Mononuclear cell (primary cell): Measurements from ENCODE around the gene ADGRA1. TPM values are rescaled to one million over a fixed set of nuclear protein-coding genes. Genes with fewer than 3 reads are reported as not detected.

Source experiments
- H3K27me3 ChIP-seq: 2 replicates; pipeline ENCODE4 v1.6.0; 2011; ENCODE audit warnings: low read length, control low read depth; ENCODE audit not compliant: insufficient read depth
- H3K4me1 ChIP-seq: 2 replicates; pipeline ENCODE4 v1.5.1; 2011; ENCODE audit warnings: mild to moderate bottlenecking, low read length, control low read depth; ENCODE audit not compliant: insufficient read depth
- H3K4me3 ChIP-seq: 2 replicates; pipeline ENCODE4 v1.5.1; 2011; ENCODE audit warnings: mild to moderate bottlenecking, low read length, moderate library complexity
- H3K9me3 ChIP-seq: 2 replicates; pipeline ENCODE4 v1.5.1; 2011; ENCODE audit warnings: low read depth, mild to moderate bottlenecking, control low read depth, low read length
- total RNA-seq: library from RNA; depleted of rRNA; stranded (reverse); fragments of >200 nt; gene quantifications from one replicate; pipeline ENCODE4 v1.2.3, GENCODE V29; 2012

Gene ADGRA1
- total RNA-seq, 1 donor: not detected

DNA sequence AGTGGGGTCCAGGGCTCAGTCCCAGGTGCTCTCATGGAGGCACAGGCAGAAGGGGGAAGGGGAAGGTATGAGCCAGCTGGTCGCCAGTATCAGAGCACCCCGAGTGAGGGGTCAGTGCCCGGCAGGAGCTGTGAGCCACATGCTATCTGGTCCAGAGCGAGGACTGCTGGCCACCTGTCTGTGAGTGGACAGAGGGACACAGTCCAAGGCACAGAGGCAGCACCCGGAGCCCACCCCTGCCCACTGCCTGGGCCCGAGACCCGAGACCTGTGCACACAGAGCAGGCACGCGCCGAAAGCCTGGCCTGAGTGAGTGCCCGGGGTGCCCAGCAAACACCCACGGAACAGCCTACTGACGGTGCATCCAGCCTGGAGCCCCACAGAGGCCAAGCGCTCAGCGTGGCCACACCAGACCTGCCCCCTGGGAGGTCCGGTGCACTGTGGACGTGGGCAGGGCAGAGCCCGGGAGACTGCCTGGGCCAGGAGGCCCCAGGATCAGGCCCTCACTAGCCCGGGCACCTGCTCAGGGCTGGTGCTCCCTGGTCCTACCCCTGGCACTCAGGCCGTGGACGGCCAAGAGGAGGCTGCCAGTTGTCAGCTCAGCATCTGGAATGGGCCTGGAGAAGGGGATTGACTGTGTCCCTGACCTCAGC, 29.4 kb downstream of the ADGRA1 start:
- H3K4me3 ChIP-seq: no peak overlapping the region
- no peaks in the 10 kb centered on the region for H3K27me3 ChIP-seq
- H3K4me1 ChIP-seq: no peaks in the 10 kb centered on the region
- H3K9me3 ChIP-seq: no peaks in the 10 kb centered on the region

GRCh38 chr10:133117688-133118071, 30.0 kb downstream of the ADGRA1 start:
- H3K4me3 ChIP-seq: no peak overlapping the region
- no peaks in the 10 kb centered on the region for H3K27me3 ChIP-seq
- H3K4me1 ChIP-seq: no peaks in the 10 kb centered on the region
- no peaks in the 10 kb centered on the region for H3K9me3 ChIP-seq

DNA sequence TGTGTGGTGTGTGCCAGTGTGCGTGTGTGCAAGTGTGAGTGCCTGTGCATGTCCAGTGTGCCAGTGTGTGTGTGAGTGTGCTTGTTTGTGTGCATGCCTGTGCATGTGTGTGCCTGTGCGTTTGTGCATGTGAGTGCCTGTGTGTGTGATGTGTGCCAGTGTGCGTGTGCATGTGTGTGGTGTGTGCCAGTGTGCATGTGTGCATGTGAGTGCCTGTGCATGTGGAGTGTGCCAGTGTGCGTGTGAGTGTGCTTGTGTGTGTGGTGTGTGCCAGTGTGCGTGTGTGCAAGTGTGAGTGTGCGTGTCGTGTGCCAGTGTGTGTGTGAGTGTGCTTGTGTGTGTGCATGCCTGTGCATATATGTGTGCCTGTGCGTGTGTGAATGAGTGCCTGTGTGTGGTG, 33.8 kb downstream of the ADGRA1 start:
- no peaks in the 10 kb centered on the region for H3K27me3 ChIP-seq
- H3K4me1 ChIP-seq: no peaks in the 10 kb centered on the region
- no peak overlapping the region for H3K4me3 ChIP-seq
- H3K9me3 ChIP-seq: no peaks in the 10 kb centered on the region

GRCh38 chr10:133122171-133122935, 34.6 kb downstream of the ADGRA1 start:
- Histone ChIP-seq H3K27me3 (no peaks in the 10 kb centered on the region), H3K4me3 (no peak overlapping the region), H3K9me3 (no peaks in the 10 kb centered on the region), H3K4me1 (no peaks in the 10 kb centered on the region)

- Histone ChIP-seq H3K4me1 (no peaks in the 10 kb centered on the region), H3K9me3 (no peaks in the 10 kb centered on the region), H3K4me3 (no peak overlapping the region), H3K27me3 (no peaks in the 10 kb centered on the region)
These were observed 35.5 kb downstream of the ADGRA1 start for GRCh38 chr10:133123050-133123745.

DNA sequence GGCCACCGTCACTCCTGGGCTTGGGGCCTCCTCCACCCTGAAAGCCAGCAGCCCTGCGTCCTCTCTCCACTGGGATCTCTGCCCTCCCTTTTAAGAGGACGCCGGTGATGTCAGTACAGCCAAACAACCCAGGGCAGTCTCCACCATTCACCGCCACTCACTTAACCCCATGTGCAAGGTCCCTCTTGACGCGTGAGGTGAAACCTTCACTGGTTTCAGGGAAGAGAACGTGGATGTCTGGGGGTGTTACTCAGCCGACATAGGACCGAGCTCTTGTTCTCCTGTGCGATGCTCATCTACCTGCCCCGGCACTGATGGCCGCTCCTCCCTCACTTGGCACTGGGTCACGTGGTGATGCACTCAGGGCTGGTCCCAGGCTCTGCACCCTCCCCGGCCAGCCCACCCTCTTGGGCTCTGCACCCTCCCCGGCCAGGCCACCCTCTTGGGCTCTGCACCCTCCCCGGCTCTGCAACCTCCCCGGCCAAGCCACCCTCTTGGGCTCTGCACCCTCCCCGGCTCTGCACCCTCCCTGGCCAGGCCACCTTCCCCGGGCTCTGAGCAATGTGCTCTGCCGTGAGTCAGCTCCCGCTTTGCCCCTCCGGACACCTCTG, 36.1 kb downstream of the ADGRA1 start:
- Histone ChIP-seq H3K4me3 (no peak overlapping the region), H3K9me3 (no peaks in the 10 kb centered on the region), H3K4me1 (no peaks in the 10 kb centered on the region), H3K27me3 (no peaks in the 10 kb centered on the region)

DNA sequence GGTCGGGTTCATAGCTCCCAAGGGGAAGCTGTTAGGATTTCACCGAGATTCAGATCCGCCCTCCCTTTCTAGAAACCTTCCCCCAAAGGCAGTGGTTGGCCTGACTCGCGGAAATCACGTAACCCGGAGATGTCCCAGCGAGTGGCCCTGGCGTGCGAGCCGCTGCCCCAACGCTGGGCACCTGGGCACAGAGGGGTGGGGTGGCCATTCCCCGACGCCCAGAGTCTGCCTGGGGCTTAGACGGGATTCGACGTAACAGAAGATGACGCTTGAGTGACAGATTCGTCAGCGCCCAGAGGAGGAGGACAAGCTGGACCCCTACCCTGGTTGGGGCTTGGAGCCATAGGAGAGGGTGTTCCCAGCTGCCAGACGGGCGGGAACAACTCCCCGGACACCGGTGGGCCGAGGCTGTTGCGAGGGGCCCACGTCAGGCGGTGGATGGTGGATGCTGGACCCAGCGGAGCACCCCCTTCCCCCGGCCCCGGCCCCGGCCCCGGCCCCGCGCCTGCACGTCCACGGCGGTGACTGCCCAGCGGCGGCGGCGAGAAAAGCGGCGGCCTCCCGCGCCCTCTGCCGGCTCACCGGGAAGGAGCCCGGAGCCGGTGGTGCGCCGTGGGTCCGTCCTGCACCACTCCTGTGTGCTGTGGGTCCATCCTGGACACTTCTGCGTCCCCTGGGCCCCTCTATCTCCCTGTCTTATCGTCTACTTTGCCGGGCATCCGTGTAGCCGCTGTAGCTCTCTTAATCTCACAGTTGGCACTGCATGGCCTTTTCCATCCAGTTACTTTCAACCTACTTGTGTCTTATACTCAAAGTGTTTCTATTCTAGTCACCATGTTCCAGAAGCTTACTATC, 36.9 kb downstream of the ADGRA1 start:
- Histone ChIP-seq H3K9me3 (no peaks in the 10 kb centered on the region), H3K4me3 (no peak overlapping the region), H3K27me3 (no peaks in the 10 kb centered on the region), H3K4me1 (no peaks in the 10 kb centered on the region)

GRCh38 chr10:133125901-133126300, 38.2 kb downstream of the ADGRA1 start:
- H3K9me3 ChIP-seq: no peaks in the 10 kb centered on the region
- H3K27me3 ChIP-seq: no peaks in the 10 kb centered on the region
- H3K4me3 ChIP-seq: no peak overlapping the region
- H3K4me1 ChIP-seq: no peaks in the 10 kb centered on the region

DNA sequence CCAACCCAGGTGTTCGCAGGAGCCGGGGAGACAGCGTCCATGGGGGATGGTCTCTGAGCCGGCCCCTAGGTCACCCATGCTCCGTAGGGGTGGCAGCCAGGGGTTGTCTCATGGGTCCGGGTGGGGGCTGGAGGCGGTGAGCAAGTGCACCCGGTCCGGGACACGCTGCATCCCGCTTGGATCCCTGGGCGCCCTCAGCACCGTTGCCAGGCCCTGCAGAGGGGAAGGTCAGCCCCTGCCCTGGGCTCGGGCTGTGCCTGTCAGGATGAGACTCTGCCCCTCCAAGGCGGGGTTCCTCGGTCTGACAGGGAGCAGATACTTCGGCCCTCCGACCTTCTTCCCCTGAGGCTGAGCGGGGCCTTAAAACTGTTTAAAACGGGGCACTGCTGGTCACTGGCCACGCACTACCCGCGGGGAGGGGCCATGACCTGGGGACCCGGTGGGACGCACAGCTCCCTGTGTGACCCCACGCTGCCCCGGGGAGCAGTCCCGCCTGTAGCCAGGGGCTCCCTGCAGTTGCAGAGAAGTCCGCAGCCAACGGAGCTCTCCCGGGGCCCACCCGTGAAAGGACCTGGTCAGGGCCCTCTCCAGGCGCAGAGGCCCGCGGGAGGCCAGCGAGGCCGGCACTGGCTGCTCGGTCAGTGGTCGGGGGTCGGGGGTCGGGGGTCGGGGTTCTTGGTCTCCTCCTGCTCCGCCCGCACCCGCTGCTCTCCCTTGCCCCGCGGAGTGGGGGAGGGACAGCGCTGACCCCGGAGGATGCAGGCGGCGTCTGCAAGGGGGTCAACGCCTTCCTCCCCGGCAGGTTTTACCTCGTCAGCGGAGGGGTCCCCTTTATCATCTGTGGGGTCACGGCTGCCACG, 38.9 kb downstream of the ADGRA1 start:
- Histone ChIP-seq H3K4me1 (no peaks in the 10 kb centered on the region), H3K27me3 (no peaks in the 10 kb centered on the region), H3K4me3 (no peak overlapping the region), H3K9me3 (no peaks in the 10 kb centered on the region)

DNA sequence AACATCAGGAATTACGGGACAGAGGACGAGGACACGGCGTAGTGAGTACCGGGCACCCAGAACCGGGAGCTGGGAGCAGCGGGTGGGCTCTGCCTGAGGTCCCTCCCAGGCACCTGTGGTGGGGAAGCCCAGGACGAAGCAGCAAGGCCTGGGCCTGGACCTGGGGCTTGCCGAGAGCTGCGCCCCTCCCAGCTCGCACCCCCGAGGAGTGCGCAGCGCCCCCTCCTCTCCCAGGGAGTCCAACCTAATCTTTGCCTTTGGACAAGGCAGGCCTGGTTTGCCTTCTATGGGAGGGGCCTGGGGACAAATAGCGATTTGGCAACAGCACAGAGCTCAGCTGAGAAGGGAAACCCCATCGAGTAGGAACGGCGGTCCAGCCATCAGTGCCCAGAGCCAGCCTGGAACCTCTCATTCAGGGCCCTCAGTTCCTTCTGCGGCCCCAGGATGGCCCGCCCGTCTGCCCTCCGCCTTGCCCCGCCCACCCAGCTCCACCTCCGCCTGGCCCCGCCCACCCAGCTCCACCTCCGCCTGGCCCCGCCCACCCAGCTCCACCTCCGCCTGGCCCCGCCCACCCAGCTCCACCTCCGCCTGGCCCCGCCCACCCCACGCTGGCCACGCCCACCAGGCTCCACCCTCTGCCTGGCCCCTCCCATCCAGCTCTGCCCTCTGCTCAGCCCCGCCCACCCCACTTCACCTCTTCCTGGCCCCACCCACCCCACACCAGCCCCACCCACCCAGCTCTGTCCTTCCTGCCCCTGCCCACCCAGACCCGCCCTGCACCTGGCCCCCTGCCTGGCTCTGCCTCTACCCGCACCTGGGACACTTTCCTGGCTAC, 39.8 kb downstream of the ADGRA1 start:
- Histone ChIP-seq H3K9me3 (no peaks in the 10 kb centered on the region), H3K27me3 (no peaks in the 10 kb centered on the region), H3K4me1 (no peaks in the 10 kb centered on the region), H3K4me3 (no peak overlapping the region)

DNA sequence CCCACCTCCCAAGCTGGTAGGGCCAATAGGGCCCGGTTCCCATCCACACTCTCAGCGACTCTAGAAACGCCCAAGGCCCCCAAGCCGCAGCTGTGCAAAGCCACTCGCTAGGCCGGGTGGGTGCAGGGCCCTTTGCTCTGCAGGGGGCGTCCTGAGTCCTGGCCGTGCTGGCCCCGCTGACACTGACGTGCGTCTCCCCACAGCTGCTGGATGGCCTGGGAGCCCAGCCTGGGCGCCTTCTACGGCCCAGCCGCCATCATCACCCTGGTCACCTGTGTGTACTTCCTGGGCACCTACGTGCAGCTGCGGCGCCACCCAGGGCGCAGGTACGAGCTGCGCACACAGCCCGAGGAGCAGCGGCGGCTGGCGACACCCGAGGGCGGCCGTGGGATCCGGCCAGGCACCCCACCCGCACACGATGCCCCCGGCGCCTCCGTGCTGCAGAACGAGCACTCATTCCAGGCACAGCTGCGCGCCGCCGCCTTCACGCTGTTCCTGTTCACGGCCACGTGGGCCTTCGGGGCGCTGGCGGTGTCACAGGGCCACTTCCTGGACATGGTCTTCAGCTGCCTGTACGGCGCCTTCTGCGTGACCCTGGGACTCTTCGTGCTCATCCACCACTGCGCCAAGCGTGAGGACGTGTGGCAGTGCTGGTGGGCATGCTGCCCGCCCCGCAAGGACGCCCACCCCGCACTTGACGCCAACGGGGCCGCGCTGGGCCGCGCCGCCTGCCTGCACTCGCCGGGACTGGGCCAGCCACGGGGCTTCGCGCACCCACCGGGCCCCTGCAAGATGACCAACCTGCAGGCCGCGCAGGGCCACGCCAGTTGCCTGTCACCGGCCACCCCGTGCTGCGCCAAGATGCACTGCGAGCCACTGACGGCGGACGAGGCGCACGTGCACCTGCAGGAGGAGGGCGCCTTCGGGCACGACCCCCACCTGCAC, 40.7 kb downstream of the ADGRA1 start:
- Histone ChIP-seq H3K4me3 (no peak overlapping the region), H3K27me3 (no peaks in the 10 kb centered on the region), H3K9me3 (no peaks in the 10 kb centered on the region), H3K4me1 (no peaks in the 10 kb centered on the region)

- no peak overlapping the region for H3K4me3 ChIP-seq
- H3K9me3 ChIP-seq: no peaks in the 10 kb centered on the region
- H3K27me3 ChIP-seq: no peaks in the 10 kb centered on the region
- no peaks in the 10 kb centered on the region for H3K4me1 ChIP-seq
These were observed 41.5 kb downstream of the ADGRA1 start for GRCh38 chr10:133129071-133129858.
